Neural cell (in vitro differentiated cells): Measurements from ENCODE around the gene MAMLD1.

Source experiments
- EZH2 ChIP-seq: fragments of 200-600, 300-800 bp; shearing (Covaris generic), sonication (generic); IDR thresholded peaks from 2 replicates; pipeline ENCODE4 v1.6.1; 2014; ENCODE audit warnings: antibody characterized with exemption, low read length, borderline replicate concordance, mild to moderate bottlenecking; ENCODE audit not compliant: insufficient read depth, poor library complexity, severe bottlenecking
- MXI1 ChIP-seq: fragments of 450-650 bp; conservative IDR thresholded peaks from 2 replicates; pipeline ENCODE4 v1.6.1; 2014; ENCODE audit warnings: antibody characterized with exemption, mild to moderate bottlenecking; ENCODE audit not compliant: poor library complexity, severe bottlenecking
- POLR2AphosphoS5 ChIP-seq: IDR thresholded peaks from 2 replicates; pipeline ENCODE4 v1.6.1; 2012
- TF ChIP-seq, protein P1 (sequence below): fragments of 450-650 bp; IDR thresholded peaks from 2 replicates; pipeline ENCODE4 v1.5.1; 2014; ENCODE audit warnings: antibody characterized with exemption, mild to moderate bottlenecking, moderate library complexity; ENCODE audit not compliant: poor library complexity, severe bottlenecking

DNA sequence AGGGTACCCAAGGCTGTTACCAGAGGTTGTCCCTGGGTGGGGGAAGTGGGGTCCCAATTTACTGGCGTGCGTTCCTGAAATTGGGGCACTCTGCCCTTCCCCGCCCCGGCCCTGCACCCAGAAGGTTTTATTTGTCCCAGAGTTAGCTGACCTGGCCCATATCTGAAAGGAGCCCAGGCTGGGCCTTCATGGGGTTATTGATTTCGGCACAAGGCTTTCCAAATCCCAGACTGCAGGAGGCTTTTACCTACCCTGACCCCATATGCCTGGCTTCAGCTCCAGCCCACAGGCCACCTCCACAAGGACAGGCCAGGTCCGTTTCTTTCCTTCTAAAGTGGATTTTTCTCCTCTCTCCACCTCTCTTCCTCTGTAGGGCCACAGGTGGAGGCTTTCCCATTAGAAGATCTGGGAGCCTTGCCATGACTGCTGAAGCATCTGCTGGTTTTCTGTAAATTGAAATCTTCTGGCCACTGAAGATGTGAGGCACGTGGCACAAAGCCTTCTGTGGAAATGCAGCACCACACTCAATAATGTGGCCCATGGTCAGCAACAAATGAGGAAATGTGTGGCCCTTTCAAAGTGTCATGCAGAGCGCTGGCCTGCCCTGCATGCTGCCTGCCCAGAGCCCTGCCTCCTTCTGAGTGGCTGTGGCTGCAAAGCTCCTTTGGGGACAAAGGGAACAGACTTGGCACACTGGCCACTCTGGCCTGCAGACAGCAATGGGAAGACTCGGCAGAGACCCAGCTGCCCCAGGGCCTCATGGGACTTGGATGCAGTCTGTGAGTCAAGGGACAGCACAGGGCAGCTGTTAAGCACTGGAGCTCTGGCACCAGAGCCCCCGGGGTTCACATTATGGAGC, 162.2 kb downstream of the MAMLD1 start:
- no peak for TF ChIP-seq POLR2AphosphoS5
- TF ChIP-seq EZH2 = no peak
- TF ChIP-seq, protein P1, sequence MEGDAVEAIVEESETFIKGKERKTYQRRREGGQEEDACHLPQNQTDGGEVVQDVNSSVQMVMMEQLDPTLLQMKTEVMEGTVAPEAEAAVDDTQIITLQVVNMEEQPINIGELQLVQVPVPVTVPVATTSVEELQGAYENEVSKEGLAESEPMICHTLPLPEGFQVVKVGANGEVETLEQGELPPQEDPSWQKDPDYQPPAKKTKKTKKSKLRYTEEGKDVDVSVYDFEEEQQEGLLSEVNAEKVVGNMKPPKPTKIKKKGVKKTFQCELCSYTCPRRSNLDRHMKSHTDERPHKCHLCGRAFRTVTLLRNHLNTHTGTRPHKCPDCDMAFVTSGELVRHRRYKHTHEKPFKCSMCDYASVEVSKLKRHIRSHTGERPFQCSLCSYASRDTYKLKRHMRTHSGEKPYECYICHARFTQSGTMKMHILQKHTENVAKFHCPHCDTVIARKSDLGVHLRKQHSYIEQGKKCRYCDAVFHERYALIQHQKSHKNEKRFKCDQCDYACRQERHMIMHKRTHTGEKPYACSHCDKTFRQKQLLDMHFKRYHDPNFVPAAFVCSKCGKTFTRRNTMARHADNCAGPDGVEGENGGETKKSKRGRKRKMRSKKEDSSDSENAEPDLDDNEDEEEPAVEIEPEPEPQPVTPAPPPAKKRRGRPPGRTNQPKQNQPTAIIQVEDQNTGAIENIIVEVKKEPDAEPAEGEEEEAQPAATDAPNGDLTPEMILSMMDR = no peak
- TF ChIP-seq MXI1 = no peak
